Endothelial cell of hepatic sinusoid (primary cell): ENCODE measurements around the gene UPB1.

Source experiments
- in situ Hi-C: cut with HindIII; loops from 2 replicates; pipeline ENCODE4 v1.10.0; 2017; ENCODE audit warnings: low sequenced_read_pairs

Gene UPB1

GRCh38 chr22:24503137-24503842 lies 8.2 kb downstream of the UPB1 start:
- in situ Hi-C loops: no loop called here

- in situ Hi-C loops: no loop called here
Observed at GRCh38 chr22:24503843-24504338, 8.8 kb downstream of the UPB1 start.

GRCh38 chr22:24504540-24504939 lies 9.4 kb downstream of the UPB1 start:
- in situ Hi-C loops: no loop called here

GRCh38 chr22:24504956-24505736 lies 10.0 kb downstream of the UPB1 start:
- in situ Hi-C loops: no loop called here

GRCh38 chr22:24506802-24507438 lies 11.8 kb downstream of the UPB1 start:
- in situ Hi-C loops: no loop called here

- in situ Hi-C loops: no loop called here
Observed at GRCh38 chr22:24507716-24508115, 12.6 kb downstream of the UPB1 start.

- in situ Hi-C loops: loop anchor here (5.0 kb wide), 2 partner anchors 69 to 104 kb away; no protein-coding TSS in a partner anchor
Observed at GRCh38 chr22:24510637-24511625, 15.8 kb downstream of the UPB1 start.

GRCh38 chr22:24512043-24512442 lies 16.9 kb downstream of the UPB1 start:
- in situ Hi-C loops: loop anchor here (5.0 kb wide), 2 partner anchors 70 to 105 kb away; no protein-coding TSS in a partner anchor

GRCh38 chr22:24513378-24514240 lies 18.5 kb downstream of the UPB1 start:
- in situ Hi-C loops: loop anchor here (5.0 kb wide), 2 partner anchors 71 to 106 kb away; no protein-coding TSS in a partner anchor

- in situ Hi-C loops: loop anchor here (5.0 kb wide), 2 partner anchors 72 to 107 kb away; no protein-coding TSS in a partner anchor
Observed at GRCh38 chr22:24514241-24515026, 19.3 kb downstream of the UPB1 start.

- in situ Hi-C loops: no loop called here
Observed at GRCh38 chr22:24515027-24515338, 19.9 kb downstream of the UPB1 start.

- in situ Hi-C loops: no loop called here
Observed at GRCh38 chr22:24516301-24516737, 21.2 kb downstream of the UPB1 start.

GRCh38 chr22:24517446-24517845 lies 22.3 kb downstream of the UPB1 start:
- in situ Hi-C loops: no loop called here

GRCh38 chr22:24518228-24518627 lies 23.1 kb downstream of the UPB1 start:
- in situ Hi-C loops: no loop called here

GRCh38 chr22:24518771-24519485 lies 23.8 kb downstream of the UPB1 start:
- in situ Hi-C loops: no loop called here

- in situ Hi-C loops: no loop called here
Observed at GRCh38 chr22:24519496-24519895, 24.4 kb downstream of the UPB1 start.

GRCh38 chr22:24521791-24522245 lies 26.7 kb downstream of the UPB1 start:
- in situ Hi-C loops: no loop called here

GRCh38 chr22:24523873-24524272 lies 28.7 kb downstream of the UPB1 start:
- in situ Hi-C loops: no loop called here
